ENCODE measurements around the gene WDR20. TPM values are rescaled to one million over a fixed set of nuclear protein-coding genes. Genes with fewer than 3 reads are reported as not detected.

WDR20 gene
- polyA plus RNA-seq, 1 of the 3 experiments (the other 2 are of a cell fraction): 12.4 TPM

GRCh38 chr14:102217987-102218421 lies 78.3 kb downstream of the WDR20 start:
- no peaks in the 10 kb centered on the region for H3F3A ChIP-seq (replicated peaks; ENCODE audit: insufficient read depth)
- H3K27ac ChIP-seq (ENCODE audit: low read depth in 2 of 2, low read length in 1 of 2): no peak overlapping the region; a peak in 1 of 4 replicates
- no peak overlapping the region for H3K4me2 ChIP-seq
- ChIA-PET POLR2A (no interaction called here), CTCF (interaction anchor here (0.8 to 1.7 kb wide), 5 partner anchors 20 to 121 kb away, joined by 3 to 5 read pairs (median 3); partner anchors contain the start of gene MOK)
- no peaks in the 10 kb centered on the region for H3K27me3 ChIP-seq (ENCODE audit: insufficient read depth)
- no peak overlapping the region for H3K9ac ChIP-seq
- peaks cover 5 to 17% of the 10 kb centered on the region in 2 experiments; a peak in 2 of 4 replicates for H3K4me1 ChIP-seq (ENCODE audit: control insufficient read depth in 1 of 2, insufficient read depth in 2 of 2, low read depth in 1 of 2, low read length in 1 of 2)
- H3K4me3 ChIP-seq (ENCODE audit: low read depth in 2 of 2, low read length in 1 of 2): no peak overlapping the region
- H2AFZ ChIP-seq (ENCODE audit: low read depth): no peak overlapping the region
- TF ChIP-seq SIN3A (IDR thresholded peaks at IDR 0.05; ENCODE audit: borderline replicate concordance, low read depth, low read length) (no peak), NRF1 (IDR thresholded peaks at IDR 0.05; ENCODE audit: low read depth, low read length) (no peak), POLR2AphosphoS5 (IDR thresholded peaks at IDR 0.05; ENCODE audit: low read depth, low read length) (no peak), EP300 (IDR thresholded peaks at IDR 0.05; ENCODE audit: borderline replicate concordance in 1 of 2, low read depth in 1 of 2, low read length in 1 of 2) (no peak), USF2 (IDR thresholded peaks at IDR 0.05; ENCODE audit: borderline replicate concordance, low read depth, low read length) (no peak), RFX5 (IDR thresholded peaks at IDR 0.05; ENCODE audit: low read length) (no peak), MAX (IDR thresholded peaks at IDR 0.05; ENCODE audit: low read depth) (no peak), CTCF (IDR thresholded peaks at IDR 0.05) (no peak), YY1 (IDR thresholded peaks at IDR 0.05; ENCODE audit: low read depth) (no peak), JUND (IDR thresholded peaks at IDR 0.05) (no peak), IRF3 (IDR thresholded peaks at IDR 0.05; ENCODE audit: low read depth, low read length) (no peak), REST (IDR thresholded peaks at IDR 0.05; ENCODE audit: low read depth, low read length) (no peak), USF1 (IDR thresholded peaks at IDR 0.05; ENCODE audit: borderline replicate concordance, low read depth) (no peak), SMC3 (IDR thresholded peaks at IDR 0.05; ENCODE audit: low read depth, low read length) (no peak), ELF1 (IDR thresholded peaks at IDR 0.05) (no peak), RXRA (IDR thresholded peaks at IDR 0.05; ENCODE audit: borderline replicate concordance, low read depth) (no peak)
- no peaks in the 10 kb centered on the region for H3K9me3 ChIP-seq
- H3K36me3 ChIP-seq (replicated peaks in 1 of 2; ENCODE audit: control insufficient read depth in 1 of 2, insufficient read depth in 2 of 2, low read length in 1 of 2): peaks cover 0 to 14% of the 10 kb centered on the region in 2 experiments
- DNase-seq: no peak
- H3K9me2 ChIP-seq: no peaks in the 10 kb centered on the region
- no peaks in the 10 kb centered on the region for H4K20me1 ChIP-seq (ENCODE audit: insufficient read depth)
- H3K79me2 ChIP-seq (ENCODE audit: insufficient read depth): peaks cover 8% of the 10 kb centered on the region; the same call in 1 of the 2 replicates
- 96% methylated on average over 12 of the region's 14 CpGs for WGBS (ENCODE audit: low lambda C conversion rate)
